Astrocyte of the spinal cord (primary cell): ENCODE measurements around the gene RPS6KA3.
A peak's percentile ranks its signal among the peaks of the same experiment; 100 is the strongest.

Experiments
- DNase-seq: peaks from one replicate; pipeline ENCODE4 v3.0.0; 2011; ENCODE audit warnings: low read depth, low spot score
- H3K4me3 ChIP-seq: 2 replicates; pipeline ENCODE4 v1.5.1; 2011; ENCODE audit warnings: low read depth, mild to moderate bottlenecking, low read length, moderate library complexity
- CTCF ChIP-seq: IDR thresholded peaks from 2 replicates; pipeline ENCODE4 v1.5.1; 2012; ENCODE audit warnings: low read depth, mild to moderate bottlenecking, low read length, inconsistent platforms
- in situ Hi-C: cut with HindIII; loops from 2 replicates; pipeline ENCODE4 v1.10.0; 2017; ENCODE audit warnings: low sequenced_read_pairs

The RPS6KA3 gene

GRCh38 chrX:20228245-20228644 lies 38.5 kb downstream of the RPS6KA3 start:
- no peak for DNase-seq
- in situ Hi-C loops: no loop called here
- no peak overlapping the region for H3K4me3 ChIP-seq
- TF ChIP-seq CTCF: no peak

- in situ Hi-C loops: no loop called here
- no peak overlapping the region for H3K4me3 ChIP-seq
- DNase-seq: no peak
- TF ChIP-seq CTCF: no peak
These were observed 39.6 kb downstream of the RPS6KA3 start for GRCh38 chrX:20227116-20227515.

GRCh38 chrX:20225488-20225833 lies 41.2 kb downstream of the RPS6KA3 start:
- TF ChIP-seq CTCF: no peak
- no peak for DNase-seq
- no peak overlapping the region for H3K4me3 ChIP-seq
- in situ Hi-C loops: no loop called here

- no peak overlapping the region for H3K4me3 ChIP-seq
- peak; percentile 45 for DNase-seq
- no peak for TF ChIP-seq CTCF
- in situ Hi-C loops: no loop called here
These were observed 41.8 kb downstream of the RPS6KA3 start for GRCh38 chrX:20224814-20225487.

GRCh38 chrX:20221902-20222301 lies 44.8 kb downstream of the RPS6KA3 start:
- in situ Hi-C loops: no loop called here

GRCh38 chrX:20218836-20219505 lies 47.7 kb downstream of the RPS6KA3 start:
- TF ChIP-seq CTCF: no peak
- no peak for DNase-seq
- H3K4me3 ChIP-seq: no peak overlapping the region
- in situ Hi-C loops: no loop called here

More at GRCh38 chrX:20221902-20222301, 44.8 kb downstream of the RPS6KA3 start:
- no peak for DNase-seq
- no peak for TF ChIP-seq CTCF
- no peak overlapping the region for H3K4me3 ChIP-seq
